RKO (cell line): Measurements from ENCODE around the gene GPBP1L1.
"Not testable (repeated sequence)": the region's sequence is repeated elsewhere in the genome, so short reads cannot be mapped to it uniquely, and the experiment has no call there.

Experiments
- DNase-seq: peaks from one replicate; pipeline ENCODE4 v3.0.0-alpha.2; 2016; ENCODE audit warnings: low spot score

GPBP1L1 gene, protein sequence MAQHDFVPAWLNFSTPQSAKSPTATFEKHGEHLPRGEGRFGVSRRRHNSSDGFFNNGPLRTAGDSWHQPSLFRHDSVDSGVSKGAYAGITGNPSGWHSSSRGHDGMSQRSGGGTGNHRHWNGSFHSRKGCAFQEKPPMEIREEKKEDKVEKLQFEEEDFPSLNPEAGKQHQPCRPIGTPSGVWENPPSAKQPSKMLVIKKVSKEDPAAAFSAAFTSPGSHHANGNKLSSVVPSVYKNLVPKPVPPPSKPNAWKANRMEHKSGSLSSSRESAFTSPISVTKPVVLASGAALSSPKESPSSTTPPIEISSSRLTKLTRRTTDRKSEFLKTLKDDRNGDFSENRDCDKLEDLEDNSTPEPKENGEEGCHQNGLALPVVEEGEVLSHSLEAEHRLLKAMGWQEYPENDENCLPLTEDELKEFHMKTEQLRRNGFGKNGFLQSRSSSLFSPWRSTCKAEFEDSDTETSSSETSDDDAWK

DNA sequence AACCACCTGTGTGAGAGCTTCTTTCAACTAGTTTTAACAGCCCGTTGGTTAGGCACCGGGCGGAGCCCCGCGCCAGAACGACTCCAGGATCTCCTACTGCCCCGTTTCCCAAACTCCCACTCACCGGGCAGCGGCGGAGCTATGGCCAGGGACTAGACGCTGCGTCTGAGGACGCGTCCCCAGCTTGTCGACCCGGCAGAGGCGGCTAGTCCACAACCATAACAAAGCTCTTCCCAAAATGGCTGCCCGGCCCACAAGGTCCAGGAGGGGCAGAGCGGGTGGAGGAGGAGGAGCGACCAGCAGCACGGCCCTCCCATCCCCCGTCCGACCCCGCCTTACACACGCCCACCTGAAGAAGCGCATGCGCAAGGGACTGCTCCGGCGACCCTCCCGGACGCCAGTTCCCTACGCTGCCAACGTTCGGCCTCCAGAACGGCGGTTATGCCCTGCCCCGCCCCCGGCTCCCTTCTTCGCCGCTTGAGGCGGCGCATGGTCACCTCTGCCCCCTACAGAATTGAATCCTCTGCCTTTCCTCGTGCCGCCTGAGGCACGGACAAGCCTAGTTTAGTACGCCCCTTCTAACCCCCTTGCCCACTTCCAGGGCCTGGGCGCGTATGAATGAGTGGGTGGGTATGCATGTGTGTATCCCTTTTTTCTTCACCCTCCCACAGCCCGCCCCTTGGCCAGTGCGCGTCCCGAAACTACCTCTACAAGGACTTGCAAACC, at the start of gene GPBP1L1:
Gene GPBP1L1, minus strand, starts transcription at position 246 of the 726 bp plus-strand sequence. CDS start 27,446 bp downstream, outside the sequence.
- peak; percentile 96 for DNase-seq

DNA sequence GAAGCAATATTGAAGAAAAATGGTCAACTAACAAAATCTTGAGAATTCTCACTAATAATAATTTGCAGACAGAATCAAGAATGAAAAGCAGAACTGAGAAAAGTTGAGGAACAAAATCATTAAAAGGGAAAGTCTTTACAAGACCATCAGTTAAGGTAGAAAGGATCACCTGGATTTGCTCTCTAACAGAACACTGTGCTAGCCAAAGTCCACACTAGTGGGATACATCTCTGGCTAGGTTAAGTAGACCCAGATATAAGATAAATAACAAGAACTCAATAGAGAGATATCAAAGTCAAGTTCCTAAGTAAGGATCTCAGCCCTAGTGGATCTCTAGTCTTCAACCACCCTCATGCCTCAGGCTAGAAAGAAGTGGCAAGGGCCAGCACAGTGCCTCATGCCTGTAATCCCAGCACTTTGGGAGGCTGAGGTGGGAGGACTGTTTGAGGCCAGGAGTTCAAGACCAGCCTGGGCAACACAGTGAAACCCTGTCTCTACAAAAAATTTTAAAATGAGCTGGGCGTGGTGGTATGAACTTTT, 44.5 kb upstream of the GPBP1L1 start:
- no peak for DNase-seq

DNA sequence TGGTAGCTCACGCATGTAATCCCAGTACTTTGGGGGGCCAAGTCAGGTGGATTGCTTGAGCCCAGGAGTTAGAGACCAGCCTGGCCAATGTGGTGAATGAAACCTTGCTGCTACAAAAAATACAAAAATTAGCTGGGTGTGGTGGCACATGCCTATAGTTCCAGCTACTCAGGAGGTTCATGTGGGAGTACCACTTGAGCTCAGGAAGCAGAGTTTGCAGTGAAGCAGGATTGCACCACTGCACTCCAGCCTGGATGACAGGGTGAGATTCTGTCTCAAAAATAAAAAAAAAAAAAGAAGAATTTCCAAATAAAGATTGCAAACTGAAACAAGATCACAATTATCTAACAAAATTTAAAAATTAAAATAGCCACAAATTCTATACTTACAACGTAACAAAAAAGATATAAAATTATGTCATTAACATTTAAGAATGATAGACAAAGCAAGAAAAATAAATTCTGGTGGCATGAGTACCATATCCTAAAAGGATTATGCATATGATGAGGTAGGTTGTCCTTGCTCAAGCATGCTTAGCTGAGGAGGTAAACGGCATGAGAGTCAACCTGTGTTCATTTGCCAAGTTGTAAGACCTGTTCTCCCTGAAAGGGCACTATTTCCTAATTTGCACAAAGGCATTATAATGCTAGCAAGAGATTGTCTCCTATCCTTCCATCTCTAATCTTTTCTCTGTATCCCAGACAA, 43.9 kb upstream of the GPBP1L1 start:
- DNase-seq, result no peak

DNA sequence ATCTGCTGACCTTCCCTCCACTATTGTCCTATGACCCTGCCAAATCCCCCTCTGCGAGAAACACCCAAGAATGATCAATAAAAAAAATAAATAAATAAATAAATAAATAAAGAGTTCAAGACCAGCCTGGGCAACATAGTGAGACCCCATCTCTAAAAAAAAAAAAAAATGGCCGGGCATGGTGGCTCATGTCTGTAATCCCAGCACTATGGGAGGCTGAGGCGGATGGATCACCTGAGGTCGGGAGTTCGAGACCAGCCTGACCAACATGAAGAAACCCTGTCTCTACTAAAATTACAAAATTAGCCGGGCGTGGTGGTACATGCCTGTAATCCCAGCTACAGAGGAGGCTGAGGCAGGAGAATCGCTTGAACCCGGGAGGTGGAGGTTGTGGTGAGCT, 39.7 kb upstream of the GPBP1L1 start:
- DNase-seq, result not testable (repeated sequence)

DNA sequence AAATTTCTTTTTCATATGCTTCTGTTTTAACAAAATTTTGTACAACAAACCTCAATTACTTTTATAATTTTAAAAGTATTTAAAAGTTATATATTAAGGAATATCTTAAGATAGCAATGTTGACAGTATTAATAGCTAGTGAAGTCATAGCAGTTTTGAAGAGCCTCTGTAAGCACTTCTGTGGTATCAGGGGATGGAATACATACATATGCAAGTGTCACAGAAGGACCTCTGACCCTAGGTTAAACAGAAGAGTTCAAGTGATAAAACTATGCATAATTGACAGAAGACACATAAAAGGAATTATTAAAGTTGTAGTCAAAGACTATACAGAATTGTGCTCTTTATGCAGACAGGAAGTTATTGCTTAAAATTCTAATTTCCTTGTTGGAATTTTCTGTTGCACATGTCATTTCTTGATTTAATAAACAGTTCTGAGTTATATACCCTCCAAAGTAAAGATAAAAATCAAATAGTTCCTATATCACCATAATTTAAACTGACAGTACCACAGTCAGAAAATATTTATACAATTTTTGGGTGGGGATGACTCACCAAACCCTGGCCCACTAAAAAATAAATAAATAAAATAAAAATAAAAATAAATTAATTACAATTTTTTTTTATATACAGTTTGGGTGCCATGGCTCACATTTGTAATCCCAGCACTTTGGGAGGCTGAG, 37.1 kb upstream of the GPBP1L1 start:
- no peak for DNase-seq

DNA sequence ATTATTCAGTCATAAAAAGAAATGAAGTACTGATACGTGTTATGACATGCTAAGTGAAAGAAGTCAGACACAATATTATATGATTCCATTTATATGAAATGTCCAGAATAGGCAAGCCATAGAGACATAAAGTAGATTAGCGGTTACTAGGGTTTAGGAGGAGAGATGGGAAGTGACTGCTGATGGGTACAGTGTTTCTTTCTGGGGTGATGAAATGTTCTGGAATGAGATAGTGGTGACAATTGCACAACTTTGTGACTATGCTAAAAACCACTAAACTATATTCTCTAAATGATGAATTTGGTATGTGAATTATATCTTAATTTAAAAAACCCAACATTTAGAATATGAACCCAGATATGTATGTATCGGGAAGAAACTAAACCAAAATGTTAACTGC, 36.5 kb upstream of the GPBP1L1 start:
- DNase-seq, result no peak

DNA sequence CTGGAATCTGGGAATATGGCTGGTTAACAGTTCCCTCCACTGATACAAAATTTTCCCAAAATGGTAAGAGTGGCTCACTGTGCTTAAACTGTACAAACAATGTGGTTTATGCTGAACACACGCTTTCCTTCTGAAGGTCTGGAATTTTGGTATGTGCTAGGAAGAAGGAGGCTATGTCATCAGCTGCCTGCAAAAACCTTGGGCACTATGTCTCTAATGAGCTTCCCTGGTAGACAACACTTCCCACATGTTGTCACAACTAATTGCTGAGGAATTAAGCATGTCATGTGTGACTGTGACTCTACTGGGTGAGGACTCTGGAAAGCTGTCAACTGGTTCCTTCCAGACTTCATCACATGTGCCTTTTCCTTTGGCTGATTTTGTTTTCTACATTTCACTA, 34.9 kb upstream of the GPBP1L1 start:
- no peak for DNase-seq

DNA sequence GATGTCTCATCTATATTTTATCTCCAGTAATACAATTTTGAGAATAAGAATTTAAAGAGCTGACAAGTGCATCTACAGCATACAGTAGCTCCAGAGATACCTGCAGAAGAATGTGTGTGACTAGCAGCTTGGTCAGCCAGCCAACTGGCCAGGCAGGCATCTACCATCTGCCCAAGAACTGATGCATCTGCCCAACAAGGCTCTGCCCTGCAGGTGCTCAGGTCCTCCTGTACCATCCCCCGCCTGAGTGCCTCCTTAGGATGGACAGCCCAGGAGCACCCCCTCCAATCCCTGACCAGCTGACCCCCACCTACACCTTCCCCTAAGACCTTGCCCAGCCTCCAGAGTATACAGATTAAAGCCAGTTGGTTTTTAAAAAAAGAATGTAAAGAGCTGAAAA, 32.0 kb upstream of the GPBP1L1 start:
- no peak for DNase-seq

DNA sequence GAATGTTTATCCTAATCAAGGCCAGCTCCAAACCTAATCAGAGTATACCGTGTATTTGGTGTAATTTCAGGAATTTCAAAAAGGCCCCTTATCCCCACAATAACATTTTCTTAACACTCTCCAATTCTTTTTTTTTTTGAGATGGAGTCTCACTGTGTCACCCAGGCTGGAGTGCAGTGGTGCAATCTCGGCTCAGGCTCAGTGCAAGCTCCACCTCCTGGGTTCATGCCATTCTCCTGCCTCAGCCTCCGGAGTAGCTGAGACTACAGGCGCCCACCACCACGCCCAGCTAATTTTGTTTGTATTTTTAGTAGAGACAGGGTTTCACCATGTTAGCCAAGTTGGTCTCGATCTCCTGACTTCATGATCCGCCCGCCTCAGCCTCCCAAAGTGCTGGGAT, 31.1 kb upstream of the GPBP1L1 start:
- DNase-seq, result not testable (repeated sequence)

DNA sequence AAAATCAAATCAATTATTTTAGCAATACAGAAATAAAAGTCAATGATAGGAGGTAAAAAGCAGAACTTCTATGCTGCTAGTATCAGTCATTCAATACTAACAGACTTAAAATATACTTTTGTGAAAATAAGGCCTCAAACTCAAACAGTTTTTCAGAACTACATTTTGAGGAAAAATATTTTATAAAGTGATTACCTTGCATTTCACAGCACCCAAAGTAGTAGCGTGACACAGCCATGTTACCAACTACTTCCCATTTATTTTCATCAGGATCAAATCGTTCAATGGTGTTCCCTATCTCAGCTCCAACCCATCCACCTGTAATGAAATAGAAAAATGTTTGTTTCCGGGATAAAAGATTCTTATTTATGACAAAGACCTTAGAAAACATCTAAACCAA, 30.4 kb upstream of the GPBP1L1 start:
- DNase-seq, result no peak

DNA sequence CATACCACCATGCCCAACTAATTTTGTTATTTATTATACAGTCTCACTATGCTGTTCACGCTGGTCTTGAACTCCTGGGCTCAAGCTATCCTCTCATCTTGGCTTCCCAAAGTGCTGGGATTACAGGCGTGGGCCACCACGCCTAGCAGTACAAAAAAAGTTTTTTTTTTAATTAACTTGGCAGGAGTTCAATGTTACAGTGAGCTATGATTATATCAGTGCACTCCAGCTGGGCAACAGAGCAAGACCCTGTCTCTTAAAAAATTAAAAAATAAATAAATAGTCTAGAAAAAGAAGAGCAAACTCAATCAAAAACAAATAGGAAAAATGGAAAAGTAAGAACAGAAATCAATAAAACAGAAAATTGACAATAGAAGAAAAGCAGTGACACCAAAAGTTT, 27.4 kb upstream of the GPBP1L1 start:
- no peak for DNase-seq

DNA sequence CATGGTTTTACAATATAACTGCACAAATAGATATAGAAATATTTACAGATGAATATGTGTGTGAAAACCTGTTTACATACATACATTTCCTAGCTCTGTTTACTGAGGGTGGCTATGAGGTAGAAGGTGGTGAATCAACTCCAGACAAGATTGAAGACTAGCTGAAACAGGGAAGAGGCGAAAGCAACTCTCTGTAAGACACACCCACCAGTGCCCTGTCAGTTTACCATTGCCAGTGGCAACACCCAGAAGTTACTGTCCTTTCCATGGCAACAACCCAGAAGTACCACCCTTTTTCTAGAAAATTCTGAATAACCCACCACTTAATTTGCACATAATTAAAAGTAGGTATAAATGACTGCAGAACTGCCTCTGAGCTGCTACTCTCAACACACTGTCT, 18.3 kb upstream of the GPBP1L1 start:
- DNase-seq, result no peak

DNA sequence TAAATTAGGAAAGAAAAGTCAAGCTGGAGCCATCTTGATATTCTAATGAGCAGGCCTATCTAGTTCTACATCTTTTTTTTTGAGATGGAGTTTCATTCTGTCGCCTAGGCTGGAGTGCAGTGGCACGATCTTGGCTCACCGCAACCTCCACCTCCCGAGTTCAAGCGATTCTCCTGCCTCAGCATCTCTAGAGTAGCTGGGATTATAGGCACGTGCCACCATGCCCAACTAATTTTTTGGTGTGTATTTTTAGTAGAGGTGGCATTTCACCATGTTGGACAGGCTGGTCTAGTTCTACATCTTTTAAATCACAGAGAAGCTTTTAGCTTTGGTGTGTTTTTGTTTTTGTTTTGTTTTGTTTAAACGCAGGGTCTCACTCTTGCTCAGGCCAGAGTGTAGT, 8.5 kb upstream of the GPBP1L1 start:
- no peak for DNase-seq

DNA sequence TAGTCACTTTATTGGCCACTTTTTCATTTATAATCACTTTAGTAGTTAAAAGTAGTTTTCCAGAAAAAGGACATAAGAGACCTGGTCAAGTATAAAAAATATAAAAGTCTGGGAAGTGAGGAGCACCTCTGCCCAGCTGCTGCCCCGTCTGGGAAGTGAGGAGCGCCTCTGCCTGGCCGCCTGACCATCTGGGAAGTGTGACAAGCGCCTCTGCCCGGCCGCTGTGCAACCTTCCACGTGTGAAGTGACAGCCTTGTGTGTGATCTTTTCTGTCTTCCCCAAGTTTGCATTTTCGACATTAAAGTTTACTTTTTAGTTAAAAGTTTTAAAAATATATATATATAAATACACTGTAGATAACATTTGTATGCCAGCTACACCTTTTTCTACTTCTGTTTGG, 7.5 kb upstream of the GPBP1L1 start:
- not testable (repeated sequence) for DNase-seq

DNA sequence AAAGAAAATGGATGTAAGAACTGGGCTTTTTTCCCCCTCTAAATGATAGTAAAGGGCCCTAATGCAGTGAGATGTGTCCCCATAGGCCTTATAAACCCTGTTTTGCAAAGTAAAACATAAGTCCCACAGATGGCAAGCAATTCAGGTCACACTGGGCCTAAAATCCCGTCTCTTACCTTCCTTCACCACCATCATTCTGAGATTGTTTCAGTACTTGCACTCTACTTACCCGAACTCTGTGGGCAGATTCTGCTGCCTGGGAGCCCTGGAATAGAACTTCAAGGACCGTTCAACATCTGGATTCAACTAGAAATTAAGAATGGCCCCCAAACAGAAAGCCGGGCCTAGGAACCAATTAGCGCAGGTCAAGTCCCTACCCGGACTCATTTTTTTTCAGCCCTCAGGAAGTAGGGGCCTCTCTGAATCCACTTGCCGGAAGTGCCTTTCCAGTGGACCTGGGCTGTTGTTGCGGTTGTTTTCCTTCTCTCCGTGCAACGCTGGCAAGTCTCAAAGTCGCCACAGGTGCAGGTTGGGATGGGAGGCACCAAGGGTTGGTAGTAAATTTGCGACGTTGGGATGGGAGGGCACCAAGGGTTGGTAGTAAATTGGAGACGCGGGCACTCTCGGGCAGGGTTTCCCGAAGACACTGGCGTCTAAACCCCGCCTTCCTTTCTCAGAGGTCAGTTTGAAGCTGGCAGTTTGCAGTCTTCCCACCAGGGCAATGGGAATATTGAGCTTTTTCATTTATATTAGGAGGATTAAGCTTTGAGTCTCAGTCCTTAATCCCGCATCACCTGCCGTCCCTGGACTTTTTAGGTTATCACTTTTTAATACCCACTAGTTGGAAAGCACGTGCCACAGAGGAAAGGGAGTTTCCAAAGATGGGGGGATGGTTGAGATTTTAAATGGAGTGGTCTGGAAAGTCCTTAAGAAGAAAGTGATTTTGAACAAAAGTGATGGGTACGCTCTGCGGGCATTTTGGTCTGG, 1.7 kb upstream of the GPBP1L1 start, which contains the start of gene TMEM69:
Gene TMEM69, plus strand, starts transcription at position 428 of the 987 bp plus-strand sequence. CDS start 2,888 bp downstream, outside the sequence.
- DNase-seq, result peak; percentile 93

DNA sequence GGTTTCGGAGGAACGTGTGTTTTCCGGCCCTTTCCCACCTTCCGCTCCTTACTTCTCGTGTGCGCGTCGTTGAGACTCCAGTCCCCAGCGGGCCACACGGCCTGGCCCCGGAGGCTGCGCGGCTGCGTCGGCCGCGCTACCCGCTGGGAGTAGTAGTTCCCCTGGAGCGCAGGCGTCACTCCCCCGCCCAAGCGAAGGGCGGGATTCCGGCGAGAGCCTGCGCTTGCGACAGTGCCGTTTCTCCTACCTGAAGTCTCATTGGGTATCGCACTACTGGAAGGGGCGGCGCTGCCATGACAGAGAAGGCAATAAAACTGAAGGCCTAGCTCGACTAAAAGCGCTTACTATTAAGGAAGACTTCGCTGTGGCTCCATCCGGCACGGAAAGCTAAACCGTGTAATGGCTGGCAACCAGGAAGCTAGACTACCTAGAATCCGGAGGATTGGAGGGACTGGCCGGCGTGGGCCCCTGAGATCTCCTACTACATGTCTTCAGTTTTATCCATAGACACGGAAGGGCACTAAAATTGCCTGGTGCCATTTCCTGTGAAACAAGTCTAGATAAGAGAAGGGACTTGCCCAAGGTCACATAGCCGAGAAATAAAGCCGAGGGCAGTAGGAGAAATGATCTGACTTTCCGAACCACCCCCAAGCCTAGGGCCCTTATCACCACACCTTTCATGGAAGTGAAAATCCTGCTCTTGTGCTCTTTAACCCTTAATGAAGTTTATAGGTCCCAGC, 851 bp upstream of the GPBP1L1 start:
- DNase-seq, result peak; percentile 99

DNA sequence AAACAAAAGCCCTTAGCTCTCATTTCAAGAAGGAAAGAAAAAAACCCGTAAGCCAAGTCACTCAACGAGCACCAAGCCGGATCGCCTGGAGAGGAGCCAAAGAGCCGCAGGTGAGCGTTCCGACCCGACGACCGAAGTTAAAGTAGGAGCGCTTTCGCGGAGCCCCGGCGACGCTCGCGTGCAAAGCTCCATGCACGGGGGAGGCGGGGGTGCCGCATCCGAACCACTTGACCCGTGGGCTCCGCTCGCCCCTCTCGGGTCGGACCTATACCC, 382 bp downstream of the GPBP1L1 start:
- peak; percentile 52 for DNase-seq

DNA sequence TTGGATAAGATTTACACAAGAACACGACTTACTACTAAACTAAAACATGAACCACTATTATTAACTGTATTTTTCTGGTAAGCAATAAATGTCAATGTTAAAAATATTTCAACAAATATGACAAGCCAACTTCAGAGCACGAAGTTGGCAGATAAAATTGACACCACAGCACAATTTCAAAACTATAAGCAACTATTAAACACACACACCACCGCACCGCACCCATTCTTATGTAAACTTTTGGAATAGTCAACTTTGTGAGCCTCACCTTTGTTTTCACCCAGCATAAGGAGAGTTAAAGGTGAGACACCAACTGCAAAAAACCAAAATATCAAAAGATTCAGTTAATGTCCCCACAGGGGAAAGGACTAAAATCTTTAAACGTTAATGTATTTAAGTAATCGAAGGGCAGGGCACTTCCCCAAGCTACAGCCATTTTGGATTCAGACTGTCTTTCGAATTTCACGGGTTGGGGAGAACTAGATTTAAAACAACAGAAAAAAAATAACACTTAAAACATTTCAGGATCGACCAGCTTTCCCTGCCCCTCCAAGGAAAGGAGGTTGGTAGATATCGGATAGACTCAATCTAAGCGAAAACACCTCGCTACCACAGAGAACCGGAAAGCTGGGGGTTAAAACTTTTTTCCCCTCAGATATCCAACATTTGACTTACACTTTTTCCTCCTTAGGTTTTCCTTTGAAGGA, 872 bp downstream of the GPBP1L1 start:
- peak; percentile 30 for DNase-seq

DNA sequence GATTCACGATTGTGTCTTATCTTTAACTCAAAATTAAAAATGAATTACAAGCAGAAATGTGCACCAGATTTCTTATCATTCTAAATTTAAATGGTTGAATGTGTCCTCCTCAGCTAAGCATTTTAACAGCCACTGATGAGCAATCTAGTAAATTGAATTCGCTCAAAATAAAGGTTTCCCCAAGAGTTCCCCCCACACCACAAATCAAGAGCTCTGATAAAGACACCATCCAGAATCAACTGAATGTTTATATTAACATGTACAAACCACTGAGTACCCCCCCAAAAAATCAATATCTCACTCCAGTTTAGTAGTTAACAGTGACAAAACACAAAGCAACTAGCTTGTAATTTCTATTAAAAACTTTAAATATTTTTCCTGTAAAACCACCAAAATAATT, 1.9 kb downstream of the GPBP1L1 start:
- no peak for DNase-seq
